Lower lobe of right lung (tissue), 2 donors: ENCODE data around the gene ECI2. TPM values are rescaled to one million over a fixed set of nuclear protein-coding genes. Genes with fewer than 3 reads are reported as not detected.

Source experiments
- ATAC-seq, 2 donors: fragments of 200-7000 bp; cut with Tn5 transposase; one replicate each; pipeline ENCODE4 v1.9.1; 2020 to 2022; ENCODE audit warnings: mild to moderate bottlenecking in 2 of 2, moderate library complexity in 2 of 2
- DNase-seq: peaks from one replicate; pipeline ENCODE4 v3.0.0-alpha.2; 2020
- H3K27ac ChIP-seq: fragments of 200-600 bp; one replicate; pipeline ENCODE4 v1.8.0; 2022
- H3K27me3 ChIP-seq: fragments of 200-600 bp; one replicate; pipeline ENCODE4 v1.8.0; 2022; ENCODE audit warnings: low read depth
- H3K36me3 ChIP-seq: fragments of 200-600 bp; one replicate; pipeline ENCODE4 v1.8.0; 2022; ENCODE audit warnings: mild to moderate bottlenecking
- H3K4me1 ChIP-seq: fragments of 200-600 bp; one replicate; pipeline ENCODE4 v1.8.0; 2022
- H3K4me3 ChIP-seq: fragments of 200-600 bp; one replicate; pipeline ENCODE4 v1.8.0; 2022; ENCODE audit warnings: mild to moderate bottlenecking
- H3K9me3 ChIP-seq: fragments of 200-600 bp; one replicate; pipeline ENCODE4 v1.8.0; 2022
- intact Hi-C: fragments of 100-400 bp; cut with DNase I; formaldehyde crosslinking; loops from one replicate; pipeline ENCODE4 v1.11.0; 2022
- total RNA-seq: library from RNA; stranded (reverse); fragmentation: NEBNext Ultra II Directional; extraction: Animal tissue kit (Norgen Biotek cat#: 25700); gene quantifications from one replicate; pipeline ENCODE4 v1.2.1, GENCODE V29; 2021
- TF ChIP-seq, protein P1 (sequence below): fragments of 200-600 bp; IDR thresholded peaks from one replicate; pipeline ENCODE4 v1.8.0; 2022; ENCODE audit warnings: antibody characterized with exemption, mild to moderate bottlenecking
- donor health status: DM: no; HTN: yes; CAD: no; lungs with severe emphysema.

ECI2 gene
- total RNA-seq, 1 donor from 2014 or later: 40.2 TPM

DNA sequence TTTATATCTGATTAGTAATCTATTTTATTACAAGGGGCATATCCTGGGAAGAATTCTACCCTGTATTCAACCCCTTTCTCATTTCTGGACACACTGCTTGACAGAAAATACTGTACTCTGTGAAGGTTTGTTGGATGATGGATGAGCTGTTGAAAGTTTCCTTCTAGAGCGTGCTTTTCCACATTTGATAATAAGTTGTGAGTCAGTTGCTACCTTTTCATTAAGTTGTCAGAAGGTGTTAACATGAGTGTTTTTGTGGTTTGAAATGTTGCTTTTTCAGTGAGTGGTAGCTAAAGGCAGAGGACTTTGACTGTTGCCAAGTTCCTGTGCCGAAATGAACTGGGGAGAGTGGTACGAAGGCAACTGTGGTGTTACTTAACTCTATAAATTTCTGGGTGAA, 3.9 kb upstream of the ECI2 start:
- no peaks in the 10 kb centered on the region for H3K9me3 ChIP-seq
- H3K27me3 ChIP-seq: no peaks in the 10 kb centered on the region
- DNase-seq: no peak
- H3K27ac ChIP-seq: no peak overlapping the region
- H3K4me1 ChIP-seq: peaks cover 10% of the 10 kb centered on the region
- no peak overlapping the region for H3K4me3 ChIP-seq
- TF ChIP-seq, protein P1, sequence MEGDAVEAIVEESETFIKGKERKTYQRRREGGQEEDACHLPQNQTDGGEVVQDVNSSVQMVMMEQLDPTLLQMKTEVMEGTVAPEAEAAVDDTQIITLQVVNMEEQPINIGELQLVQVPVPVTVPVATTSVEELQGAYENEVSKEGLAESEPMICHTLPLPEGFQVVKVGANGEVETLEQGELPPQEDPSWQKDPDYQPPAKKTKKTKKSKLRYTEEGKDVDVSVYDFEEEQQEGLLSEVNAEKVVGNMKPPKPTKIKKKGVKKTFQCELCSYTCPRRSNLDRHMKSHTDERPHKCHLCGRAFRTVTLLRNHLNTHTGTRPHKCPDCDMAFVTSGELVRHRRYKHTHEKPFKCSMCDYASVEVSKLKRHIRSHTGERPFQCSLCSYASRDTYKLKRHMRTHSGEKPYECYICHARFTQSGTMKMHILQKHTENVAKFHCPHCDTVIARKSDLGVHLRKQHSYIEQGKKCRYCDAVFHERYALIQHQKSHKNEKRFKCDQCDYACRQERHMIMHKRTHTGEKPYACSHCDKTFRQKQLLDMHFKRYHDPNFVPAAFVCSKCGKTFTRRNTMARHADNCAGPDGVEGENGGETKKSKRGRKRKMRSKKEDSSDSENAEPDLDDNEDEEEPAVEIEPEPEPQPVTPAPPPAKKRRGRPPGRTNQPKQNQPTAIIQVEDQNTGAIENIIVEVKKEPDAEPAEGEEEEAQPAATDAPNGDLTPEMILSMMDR: no peak
- H3K36me3 ChIP-seq: no peaks in the 10 kb centered on the region
- no peak for ATAC-seq
- intact Hi-C loops: no loop called here

DNA sequence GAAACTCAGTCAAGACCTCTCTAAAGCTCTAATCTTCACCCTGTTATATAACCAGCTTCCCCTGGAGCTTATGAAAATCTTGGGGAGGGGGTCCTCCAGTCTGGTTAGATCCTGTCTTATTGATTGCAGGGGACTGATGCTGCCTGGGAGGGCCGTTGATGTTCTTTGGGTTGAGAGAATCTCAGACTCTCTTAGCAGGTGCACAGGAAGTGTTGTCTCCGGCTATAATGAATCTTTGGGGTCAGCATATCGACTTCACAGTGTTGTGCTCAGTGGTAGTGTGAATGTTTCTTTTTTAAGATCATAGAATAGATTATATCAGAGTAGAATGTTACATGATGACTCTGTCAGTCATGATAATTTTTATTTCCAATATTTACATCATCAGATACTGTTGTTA, 2.8 kb upstream of the ECI2 start:
- Histone ChIP-seq H3K27me3 (no peaks in the 10 kb centered on the region), H3K27ac (no peak overlapping the region), H3K9me3 (no peaks in the 10 kb centered on the region), H3K4me3 (no peak overlapping the region), H3K36me3 (no peaks in the 10 kb centered on the region), H3K4me1 (peaks cover 16% of the 10 kb centered on the region)
- no peak for DNase-seq
- no peak for ATAC-seq
- TF ChIP-seq, protein P1: no peak
- intact Hi-C loops: no loop called here

DNA sequence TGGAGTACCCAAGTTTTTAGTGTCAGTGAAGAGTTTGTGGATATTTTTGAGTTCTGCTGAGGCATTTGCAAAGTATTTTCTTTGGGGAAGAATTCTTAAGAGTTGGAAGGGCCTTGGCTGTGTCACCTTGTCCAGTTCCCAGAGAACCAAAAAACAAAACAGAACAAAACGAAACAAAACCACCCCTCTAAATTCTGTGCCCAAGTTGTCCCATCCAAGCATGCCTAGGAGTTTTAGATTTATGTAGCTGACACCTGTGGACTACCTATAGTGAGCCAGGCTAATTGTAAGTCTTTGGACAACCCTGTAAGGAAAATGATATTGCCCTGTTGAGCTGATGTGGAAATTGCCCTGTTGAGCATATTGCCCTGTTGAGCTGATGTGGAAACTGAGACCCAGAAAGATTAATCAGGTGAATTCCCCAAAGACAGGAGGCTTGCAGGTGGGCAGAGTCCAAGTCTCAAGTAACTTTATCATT, 1.0 kb upstream of the ECI2 start:
- H3K36me3 ChIP-seq: no peaks in the 10 kb centered on the region
- no peaks in the 10 kb centered on the region for H3K9me3 ChIP-seq
- peak overlapping the region; percentile 79 for H3K4me3 ChIP-seq
- intact Hi-C loops: no loop called here
- TF ChIP-seq, protein P1: no peak
- H3K27me3 ChIP-seq: no peaks in the 10 kb centered on the region
- ATAC-seq: no peak
- peak overlapping the region; percentile 79 for H3K27ac ChIP-seq
- peaks cover 16% of the 10 kb centered on the region for H3K4me1 ChIP-seq
- DNase-seq: no peak

DNA sequence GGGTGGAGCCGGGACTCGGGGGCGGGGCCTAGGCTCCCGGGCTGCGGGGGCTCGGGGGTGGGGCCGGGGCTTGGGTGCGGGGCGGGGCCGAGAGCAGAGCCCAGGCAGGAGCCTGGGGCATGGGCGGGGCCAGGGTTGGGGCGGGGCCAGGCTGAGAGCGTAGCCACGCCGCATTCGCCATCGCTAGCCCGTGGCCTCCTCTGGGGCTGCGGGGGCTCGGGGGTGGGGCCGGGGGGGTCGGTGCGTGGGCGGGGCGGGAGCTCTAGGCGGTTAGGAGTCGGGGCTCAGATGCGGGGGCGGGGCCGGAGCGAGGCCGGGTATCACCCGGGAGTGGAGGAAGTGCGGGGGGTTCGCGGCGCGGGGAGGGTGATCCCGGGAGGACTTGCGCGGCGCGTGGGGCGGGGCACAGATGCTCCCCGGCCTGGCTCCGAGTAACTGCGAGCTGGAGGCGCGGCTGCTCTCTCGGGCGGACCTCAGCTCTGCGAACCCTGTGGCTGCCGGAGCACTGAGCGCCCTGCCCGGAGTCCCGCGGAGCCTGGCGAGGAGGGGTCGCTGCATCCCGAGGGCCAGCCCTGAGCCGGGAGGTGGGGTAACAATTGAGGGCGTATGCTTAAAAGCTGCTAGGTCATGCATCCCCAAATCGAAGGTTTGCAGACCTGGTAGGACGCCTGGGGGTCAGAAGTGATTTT, 434 bp upstream of the ECI2 start:
- Histone ChIP-seq H3K36me3 (no peaks in the 10 kb centered on the region), H3K9me3 (no peaks in the 10 kb centered on the region), H3K27ac (peak overlapping the region; percentile 89), H3K27me3 (no peaks in the 10 kb centered on the region), H3K4me3 (peak overlapping the region; percentile 79), H3K4me1 (peaks cover 16% of the 10 kb centered on the region)
- peak; percentile 98 for DNase-seq
- intact Hi-C loops: no loop called here
- peak; percentile 98 for ATAC-seq
- TF ChIP-seq, protein P1: no peak

DNA sequence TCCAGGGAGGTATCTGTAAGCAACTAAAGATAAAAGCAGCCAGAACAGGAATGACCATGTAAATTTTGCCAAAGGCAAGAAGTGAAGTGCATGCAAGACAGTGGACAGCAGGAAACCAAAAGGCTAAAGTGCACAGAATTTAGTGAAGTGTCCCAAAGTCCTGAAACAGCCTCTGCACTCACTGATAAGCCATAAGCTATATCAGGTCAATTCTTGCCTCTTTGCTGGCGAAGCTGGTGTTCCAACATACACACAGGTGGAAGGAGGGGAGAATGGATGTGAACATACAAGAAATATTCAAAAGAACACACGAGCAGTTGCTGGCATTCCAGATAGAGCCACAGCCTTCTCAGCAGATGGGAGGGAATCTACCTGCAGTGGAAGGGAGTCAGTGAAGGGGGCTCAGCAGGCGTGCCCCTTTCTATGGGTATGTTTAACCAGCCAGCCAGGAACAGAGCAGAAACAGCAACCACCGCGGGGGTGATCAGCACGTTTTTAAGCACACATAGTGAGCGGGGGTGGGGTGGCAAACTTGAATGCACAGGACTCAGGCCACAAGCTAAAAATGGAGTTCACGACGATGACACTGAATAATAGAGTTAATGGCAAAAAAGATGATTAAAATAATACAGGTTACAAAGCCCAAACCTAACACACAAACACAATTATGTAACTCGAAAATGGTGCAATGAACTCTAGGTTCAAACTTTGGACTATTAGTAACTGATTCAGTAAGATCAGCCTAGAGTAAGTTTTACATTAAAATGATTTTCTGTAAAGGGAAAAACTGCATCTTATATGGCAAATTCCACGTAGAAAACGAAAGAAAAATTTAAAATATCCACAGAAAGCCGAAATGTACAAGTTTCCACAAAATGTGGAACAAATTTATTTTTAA, 1.2 kb downstream of the ECI2 start:
- no peaks in the 10 kb centered on the region for H3K9me3 ChIP-seq
- ATAC-seq (no peak), DNase-seq (peak; percentile 57)
- intact Hi-C loops: no loop called here
- H3K4me3 ChIP-seq: peak overlapping the region; percentile 79
- TF ChIP-seq, protein P1: no peak
- H3K27ac ChIP-seq: peak overlapping the region; percentile 89
- H3K36me3 ChIP-seq: peaks cover 15% of the 10 kb centered on the region
- H3K4me1 ChIP-seq: peaks cover 16% of the 10 kb centered on the region
- H3K27me3 ChIP-seq: no peaks in the 10 kb centered on the region
